HepG2 (cell line): ENCODE results near the gene BYSL. TPM values are rescaled to one million over a fixed set of nuclear protein-coding genes. Genes with fewer than 3 reads are reported as not detected.

Source experiments
- ATAC-seq: fragments of 200-7000 bp; cut with Tn5 transposase; 3 replicates; pipeline ENCODE4 v1.9.1; 2020; ENCODE audit warnings: mild to moderate bottlenecking, moderate library complexity
- BruUV-seq: library from RNA; stranded (reverse); fragments of 400-500 nt; replicated peaks from 2 replicates; lab custom pipeline; 2021; lab: Mats Ljungman, UMichigan
- CTCF ChIA-PET: fragments of 300-600 bp; formaldehyde crosslinking; extraction: SDS; loops from one replicate; lab custom pipeline; 2021; ENCODE audit warnings: low total read pairs, inconsistent platforms, low intra/inter-chr PET ratio; lab: Yijun Ruan, JAX
- POLR2A ChIA-PET: fragments of 350-600 bp; sonication (Branson Sonifier 250); formaldehyde crosslinking; loops from one replicate; lab custom pipeline; 2020; ENCODE audit warnings: antibody characterized with exemption, inconsistent platforms; lab: Yijun Ruan, JAX
- DNase-seq: peaks from one replicate; pipeline ENCODE4 v3.0.0-alpha.2; 2015; ENCODE audit warnings: low spot score
- FAIRE-seq: peaks from 3 replicates; lab custom pipeline; 2011; peaks lifted over from hg19 to GRCh38; lab: Jason Lieb, UNC
- H2AFZ ChIP-seq: one replicate; pipeline ENCODE4 v1.6.1; 2011; ENCODE audit warnings: low read length, inconsistent platforms
- H3K27ac ChIP-seq: fragments of 300-600 bp; 3 replicates; pipeline ENCODE4 v1.8.0; 2011; ENCODE audit warnings: mixed run types, mild to moderate bottlenecking, mixed read lengths, low read length, inconsistent platforms; ENCODE audit not compliant: insufficient read depth; ENCODE audit errors: extremely low read length
- H3K27me3 ChIP-seq, 2 experiments: fragments of 200-600 bp in 1 of 2; 2 replicates in 1 of 2; 3 replicates in 1 of 2; pipeline versions ENCODE4 v1.6.0 to v1.8.0; 2011; ENCODE audit warnings: low read length in 2 of 2, mild to moderate bottlenecking in 2 of 2, moderate library complexity in 2 of 2, inconsistent platforms in 1 of 2; ENCODE audit not compliant: insufficient read depth in 2 of 2, control insufficient read depth in 1 of 2
- H3K36me3 ChIP-seq, 2 experiments: fragments of 200-600 bp in 1 of 2; replicated peaks in 1 of 2; 2 replicates in 1 of 2; 3 replicates in 1 of 2; pipeline versions ENCODE4 v1.5.1 to v1.8.0; 2011; ENCODE audit warnings: low read length in 2 of 2, inconsistent platforms in 1 of 2; ENCODE audit not compliant: insufficient read depth in 2 of 2, control insufficient read depth in 1 of 2
- H3K4me1 ChIP-seq: 2 replicates; pipeline ENCODE4 v1.5.1; 2012; ENCODE audit warnings: low read length, inconsistent platforms; ENCODE audit not compliant: insufficient read depth
- H3K4me2 ChIP-seq: 2 replicates; pipeline ENCODE4 v1.6.0; 2011; ENCODE audit warnings: low read depth, low read length, inconsistent platforms
- H3K4me3 ChIP-seq, 3 experiments: fragments of 200-600 bp in 1 of 3; sonication (generic), shearing (Covaris generic) in 1 of 3; replicated peaks in 1 of 3; 2 replicates each; pipeline ENCODE4 v1.5.1; 2011 to 2016; ENCODE audit warnings: low read length in 3 of 3, inconsistent platforms in 2 of 3, low read depth in 2 of 3, mild to moderate bottlenecking in 2 of 3, control low read depth in 1 of 3, mixed read lengths in 1 of 3; ENCODE audit not compliant: insufficient read depth in 1 of 3
- H3K79me2 ChIP-seq: one replicate; pipeline ENCODE4 v1.6.1; 2011; ENCODE audit warnings: low read length, inconsistent platforms; ENCODE audit not compliant: insufficient read depth
- H3K9ac ChIP-seq: 2 replicates; pipeline ENCODE4 v1.6.0; 2011; ENCODE audit warnings: mild to moderate bottlenecking, low read depth, low read length, inconsistent platforms; ENCODE audit not compliant: insufficient read depth
- H3K9me3 ChIP-seq: 2 replicates; pipeline ENCODE4 v1.5.1; 2012; ENCODE audit warnings: mild to moderate bottlenecking, low read length
- H4K20me1 ChIP-seq: 2 replicates; pipeline ENCODE4 v1.6.0; 2011; ENCODE audit warnings: inconsistent platforms, mild to moderate bottlenecking, low read length, moderate library complexity; ENCODE audit not compliant: insufficient read depth
- BRCA1 ChIP-seq: sonication (generic); formaldehyde crosslinking; IDR thresholded peaks from 2 replicates; pipeline ENCODE4 v1.4.0; 2020; ENCODE audit warnings: missing genetic modification reagents
- CEBPB ChIP-seq: IDR thresholded peaks from 2 replicates; pipeline ENCODE4 v1.6.1; 2011; ENCODE audit warnings: low read depth, low read length, improper control_type of control experiment, borderline replicate concordance
- DMAP1 ChIP-seq: IDR thresholded peaks from 2 replicates; pipeline ENCODE4 v1.6.1; 2016
- IKZF1 ChIP-seq: fragments of 450-650 bp; IDR thresholded peaks from 2 replicates; pipeline ENCODE4 v1.7.1; 2016
- RBFOX2 ChIP-seq: fragments of 200-400 bp; formaldehyde crosslinking; IDR thresholded peaks from 2 replicates; pipeline ENCODE4 v1.6.1; 2017; ENCODE audit warnings: low read depth, mild to moderate bottlenecking, low read length
- RCOR2 ChIP-seq: IDR thresholded peaks from 2 replicates; pipeline ENCODE4 v1.6.1; 2016; ENCODE audit warnings: missing biosample characterization, missing genetic modification reagents
- SOX5 ChIP-seq: IDR thresholded peaks from 2 replicates; pipeline ENCODE4 v1.6.1; 2016; ENCODE audit warnings: borderline replicate concordance
- TAF1 ChIP-seq: sonication (generic); formaldehyde crosslinking; IDR thresholded peaks from 2 replicates; pipeline ENCODE4 v1.4.0; 2020; ENCODE audit warnings: missing genetic modification reagents
- ZNF207 ChIP-seq: fragments of 450-650 bp; IDR thresholded peaks from 2 replicates; pipeline ENCODE4 v1.6.1; 2016; ENCODE audit warnings: antibody characterized with exemption, borderline replicate concordance
- ZNF430 ChIP-seq: sonication (generic); formaldehyde crosslinking; IDR thresholded peaks from 2 replicates; pipeline ENCODE4 v1.9.0; 2021; ENCODE audit warnings: mild to moderate bottlenecking, missing genetic modification reagents
- ZNF883 ChIP-seq: sonication (generic); formaldehyde crosslinking; IDR thresholded peaks from 2 replicates; pipeline ENCODE4 v1.5.1; 2020; ENCODE audit warnings: mild to moderate bottlenecking, missing genetic modification reagents; ENCODE audit errors: not compliant biosample characterization
- WGBS: methylation state at CpG from one replicate; pipeline ENCODE4 v1.1.6; 2017; ENCODE audit warnings: low lambda C conversion rate; 5-methylcytosine and 5-hydroxymethylcytosine counted together
- in situ Hi-C: cut with HindIII; loops from 2 replicates; pipeline ENCODE4 v1.10.0; 2017; ENCODE audit warnings: low pct_unique_long_range_greater_than_20kb; ENCODE audit not compliant: extremely low pct_ligation_motif_present
- intact Hi-C: fragments of 100-400 bp; cut with micrococcal nuclease; formaldehyde crosslinking; loops from one replicate; pipeline ENCODE4 v1.10.0; 2022; ENCODE audit not compliant: unreplicated experiment
- polyA plus RNA-seq, 8 experiments: library from polyadenylated mRNA; depleted of rRNA in 3 of 8; stranded (reverse) in 7 of 8; unstranded in 1 of 8; fragments of >200 nt; fragmentation: Illumina TruSeq in 4 of 8; extraction: Trizol in 4 of 8; gene quantifications; 2 replicates each; pipeline versions ENCODE4 v1.2.1 to v1.2.3, GENCODE V29; 2011 to 2016; ENCODE audit warnings: low read depth in 4 of 8, missing spikeins in 1 of 8, mixed read lengths in 1 of 8; ENCODE audit not compliant: insufficient read depth in 1 of 8
- total RNA-seq, 5 experiments: library from RNA; depleted of rRNA; stranded (reverse); fragments of >200 nt; fragmentation: Illumina TruSeq; extraction: Trizol; gene quantifications; 2 replicates each; pipeline ENCODE4 v1.2.3, GENCODE V29; 2016; ENCODE audit warnings: low read depth in 1 of 5
- TF ChIP-seq, protein P1 (sequence below): sonication (generic); formaldehyde crosslinking; IDR thresholded peaks from 2 replicates; pipeline ENCODE4 v1.4.0; 2020; ENCODE audit warnings: mild to moderate bottlenecking, missing genetic modification reagents
- TF ChIP-seq, protein P2 (sequence below): sonication (generic); formaldehyde crosslinking; IDR thresholded peaks from 2 replicates; pipeline ENCODE4; 2020; ENCODE audit warnings: missing genetic modification reagents, mild to moderate bottlenecking, borderline replicate concordance

The BYSL gene
- total and polyA plus RNA-seq, 2 of the 13 experiments (the other 11 are each of a cell fraction or from before 2014, with no cell fraction given): 27.9 to 28.6 TPM

DNA sequence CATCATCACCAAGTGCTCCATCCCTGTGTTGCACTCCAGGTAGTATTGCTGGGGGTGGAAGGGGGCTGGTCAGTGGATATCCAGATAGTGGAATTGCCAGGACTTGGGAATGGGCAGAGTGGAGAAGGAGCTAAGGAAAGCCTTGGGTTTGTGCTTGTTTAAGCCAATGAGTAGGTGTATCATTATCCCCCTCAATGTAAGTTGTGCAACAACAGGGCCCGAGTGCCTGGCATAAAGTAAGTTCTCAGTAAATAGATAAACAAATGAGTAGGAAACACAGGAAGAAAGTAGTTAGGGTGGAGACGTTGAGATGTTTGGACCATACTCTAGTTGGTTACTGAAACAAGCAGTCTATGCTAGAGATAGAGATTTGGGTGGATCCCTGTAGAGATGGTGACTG is 10.5 kb downstream of the BYSL start:
- POLR2A ChIA-PET: interaction anchor here (7.4 kb wide), 1 partner anchor 10 kb away, joined by 45 read pairs; the partner anchor contains the start of genes BYSL and MED20
- in situ Hi-C loops: no loop called here

DNA sequence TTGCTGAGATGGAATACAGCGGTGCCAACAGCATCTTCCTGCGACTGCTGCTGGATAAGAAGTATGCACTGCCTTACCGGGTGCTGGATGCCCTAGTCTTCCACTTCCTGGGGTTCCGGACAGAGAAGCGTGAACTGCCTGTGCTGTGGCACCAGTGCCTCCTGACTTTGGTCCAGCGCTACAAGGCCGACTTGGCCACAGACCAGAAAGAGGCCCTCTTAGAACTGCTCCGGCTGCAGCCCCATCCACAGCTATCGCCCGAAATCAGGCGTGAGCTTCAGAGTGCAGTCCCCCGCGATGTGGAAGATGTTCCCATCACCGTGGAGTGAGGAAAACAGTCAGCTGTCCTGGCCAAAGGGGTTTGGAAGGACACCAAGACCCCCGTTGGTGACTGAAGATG is 11.1 kb downstream of the BYSL start:
- H3K9me3 ChIP-seq: no peaks in the 10 kb centered on the region
- ChIA-PET POLR2A (interaction anchor here (1.2 to 7.4 kb wide), 2 partner anchors 10 to 11 kb away, joined by 5 to 45 read pairs; partner anchors contain the start of genes BYSL, CCND3 and MED20), CTCF (no interaction called here)
- intact Hi-C loops (no loop called here), in situ Hi-C loops (no loop called here)
- BruUV-seq: TSS peak; percentile 15
- no peaks in the 10 kb centered on the region for H3K27me3 ChIP-seq
- H3K4me1 ChIP-seq: peaks cover 11% of the 10 kb centered on the region
- peaks cover 56 to 74% of the 10 kb centered on the region in 2 experiments for H3K36me3 ChIP-seq
- no peak for DNase-seq
- no peak overlapping the region for H3K4me2 ChIP-seq
- ATAC-seq: no peak
- WGBS: 96% methylated on average over 15 of the region's 15 CpGs
- peaks cover 7% of the 10 kb centered on the region; the same call in 1 of the 2 replicates for H4K20me1 ChIP-seq
- no peak overlapping the region for H3K27ac ChIP-seq
- no peak overlapping the region for H2AFZ ChIP-seq
- H3K4me3 ChIP-seq: no peak overlapping the region
- H3K79me2 ChIP-seq: peaks cover 3% of the 10 kb centered on the region
- no peak overlapping the region for H3K9ac ChIP-seq
- no peak for FAIRE-seq
- TF ChIP-seq, protein P1, sequence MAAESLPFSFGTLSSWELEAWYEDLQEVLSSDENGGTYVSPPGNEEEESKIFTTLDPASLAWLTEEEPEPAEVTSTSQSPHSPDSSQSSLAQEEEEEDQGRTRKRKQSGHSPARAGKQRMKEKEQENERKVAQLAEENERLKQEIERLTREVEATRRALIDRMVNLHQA (CRISPR knock-in tag): no peak
- peak; percentile 47; the same call in 1 of the 2 replicates for TF ChIP-seq RBFOX2
- no peak for TF ChIP-seq ZNF883 (CRISPR knock-in tag)
- TF ChIP-seq, protein P2, sequence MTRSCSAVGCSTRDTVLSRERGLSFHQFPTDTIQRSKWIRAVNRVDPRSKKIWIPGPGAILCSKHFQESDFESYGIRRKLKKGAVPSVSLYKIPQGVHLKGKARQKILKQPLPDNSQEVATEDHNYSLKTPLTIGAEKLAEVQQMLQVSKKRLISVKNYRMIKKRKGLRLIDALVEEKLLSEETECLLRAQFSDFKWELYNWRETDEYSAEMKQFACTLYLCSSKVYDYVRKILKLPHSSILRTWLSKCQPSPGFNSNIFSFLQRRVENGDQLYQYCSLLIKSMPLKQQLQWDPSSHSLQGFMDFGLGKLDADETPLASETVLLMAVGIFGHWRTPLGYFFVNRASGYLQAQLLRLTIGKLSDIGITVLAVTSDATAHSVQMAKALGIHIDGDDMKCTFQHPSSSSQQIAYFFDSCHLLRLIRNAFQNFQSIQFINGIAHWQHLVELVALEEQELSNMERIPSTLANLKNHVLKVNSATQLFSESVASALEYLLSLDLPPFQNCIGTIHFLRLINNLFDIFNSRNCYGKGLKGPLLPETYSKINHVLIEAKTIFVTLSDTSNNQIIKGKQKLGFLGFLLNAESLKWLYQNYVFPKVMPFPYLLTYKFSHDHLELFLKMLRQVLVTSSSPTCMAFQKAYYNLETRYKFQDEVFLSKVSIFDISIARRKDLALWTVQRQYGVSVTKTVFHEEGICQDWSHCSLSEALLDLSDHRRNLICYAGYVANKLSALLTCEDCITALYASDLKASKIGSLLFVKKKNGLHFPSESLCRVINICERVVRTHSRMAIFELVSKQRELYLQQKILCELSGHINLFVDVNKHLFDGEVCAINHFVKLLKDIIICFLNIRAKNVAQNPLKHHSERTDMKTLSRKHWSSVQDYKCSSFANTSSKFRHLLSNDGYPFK (CRISPR knock-in tag): no peak
- no peak for TF ChIP-seq RCOR2 (CRISPR knock-in tag)
- TF ChIP-seq BRCA1 (CRISPR knock-in tag): no peak
- no peak for TF ChIP-seq IKZF1
- no peak for TF ChIP-seq DMAP1 (CRISPR knock-in tag)
- no peak for TF ChIP-seq ZNF430 (CRISPR knock-in tag)
- no peak for TF ChIP-seq SOX5
- no peak for TF ChIP-seq ZNF207

More for the DNA sequence above, 10.5 kb downstream of the BYSL start:
- Histone ChIP-seq H3K9ac (no peak overlapping the region), H3K36me3 (peaks cover 59 to 79% of the 10 kb centered on the region in 2 experiments), H3K27ac (no peak overlapping the region), H3K27me3 (no peaks in the 10 kb centered on the region), H3K4me3 (no peak overlapping the region), H3K9me3 (no peaks in the 10 kb centered on the region), H3K4me1 (peaks cover 11% of the 10 kb centered on the region), H4K20me1 (peaks cover 7% of the 10 kb centered on the region; the same call in 1 of the 2 replicates), H2AFZ (no peak overlapping the region), H3K79me2 (peaks cover 6% of the 10 kb centered on the region)
- ATAC-seq (no peak), DNase-seq (no peak), FAIRE-seq (no peak)
- no TSS peak for BruUV-seq
- intact Hi-C loops: no loop called here
- CTCF ChIA-PET: no interaction called here
- WGBS: 95% methylated on average over 2 of the region's 2 CpGs
- TF ChIP-seq TAF1 (no peak), CEBPB (peak; percentile 54)
- TF ChIP-seq, all 625 proteins: peak for 1
- no peak overlapping the region for H3K4me2 ChIP-seq
